Erythroblast (primary cell): ENCODE results near the gene LHX2.

Source experiments
- GATA1 ChIP-seq: IDR thresholded peaks from 2 replicates; pipeline ENCODE4 v1.6.1; 2011; ENCODE audit warnings: low read depth, mild to moderate bottlenecking, control low read depth, low read length, moderate library complexity
- POLR2A ChIP-seq: IDR thresholded peaks from 2 replicates; pipeline ENCODE4 v1.6.1; 2011; ENCODE audit warnings: mild to moderate bottlenecking, low read length

DNA sequence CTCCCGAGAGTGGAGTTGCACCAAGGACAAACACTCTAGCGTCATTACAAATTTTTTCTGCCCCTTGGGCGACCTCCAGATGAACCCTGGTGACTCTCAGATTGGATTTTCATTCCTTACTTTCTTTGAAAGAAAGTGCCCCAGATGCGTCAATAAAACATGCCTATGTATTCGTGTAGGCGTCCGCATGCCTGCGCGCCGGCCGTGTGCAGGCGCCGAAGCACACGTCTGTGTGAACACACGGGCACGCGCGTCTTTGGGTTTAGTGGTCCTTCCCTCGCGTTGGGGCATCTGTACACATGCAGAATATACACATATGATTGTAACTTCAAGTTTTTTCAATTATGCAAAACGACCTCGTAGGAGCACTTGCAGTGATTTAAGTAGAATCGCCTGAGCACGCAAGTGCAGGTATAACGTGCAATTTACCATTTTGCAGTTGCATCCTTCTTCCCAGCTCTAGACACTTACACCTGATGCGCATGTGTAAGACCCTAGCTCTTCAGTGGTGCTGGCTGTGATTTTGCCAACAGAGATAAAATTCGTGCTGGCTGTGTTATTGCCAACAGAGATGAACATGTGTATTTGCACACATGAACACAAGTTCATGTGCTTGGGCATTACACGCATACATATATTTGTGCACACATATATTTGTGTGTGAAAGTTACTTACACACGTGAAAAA lies 1.9 kb upstream of the LHX2 start:
- TF ChIP-seq POLR2A: no peak
- no peak for TF ChIP-seq GATA1
